ENCODE measurements around the gene SPDL1.
"Not testable (repeated sequence)": the region's sequence is repeated elsewhere in the genome, so short reads cannot be mapped to it uniquely, and the experiment has no call there.

The SPDL1 gene

DNA sequence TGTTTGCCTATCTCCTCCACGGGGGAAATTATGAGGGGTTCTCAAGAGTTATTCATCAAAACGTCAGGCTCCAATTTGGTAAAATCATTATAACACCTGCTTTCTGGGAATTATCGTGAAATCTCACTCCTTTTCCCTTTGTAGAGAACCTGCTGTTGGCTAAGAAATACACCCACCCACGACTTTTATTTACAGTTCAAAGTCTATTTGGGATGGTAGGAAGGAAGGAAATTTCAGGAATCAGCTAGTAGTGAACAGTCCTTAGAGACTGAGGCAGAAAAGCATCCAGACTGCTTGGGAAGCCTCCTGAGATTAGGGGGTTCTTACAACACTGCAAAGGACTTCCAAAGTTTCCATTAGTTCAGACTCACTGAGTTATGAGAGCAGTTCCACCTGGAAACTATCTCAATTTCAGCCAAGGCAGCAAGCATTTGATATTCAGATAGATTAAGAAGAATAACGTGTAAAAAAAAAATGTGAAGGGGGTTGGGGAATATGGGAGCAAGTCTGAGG, 9.4 kb upstream of the SPDL1 start:
- no peak for DNase-seq (ENCODE audit: low read depth in 2 of 3, low spot score in 2 of 3)

DNA sequence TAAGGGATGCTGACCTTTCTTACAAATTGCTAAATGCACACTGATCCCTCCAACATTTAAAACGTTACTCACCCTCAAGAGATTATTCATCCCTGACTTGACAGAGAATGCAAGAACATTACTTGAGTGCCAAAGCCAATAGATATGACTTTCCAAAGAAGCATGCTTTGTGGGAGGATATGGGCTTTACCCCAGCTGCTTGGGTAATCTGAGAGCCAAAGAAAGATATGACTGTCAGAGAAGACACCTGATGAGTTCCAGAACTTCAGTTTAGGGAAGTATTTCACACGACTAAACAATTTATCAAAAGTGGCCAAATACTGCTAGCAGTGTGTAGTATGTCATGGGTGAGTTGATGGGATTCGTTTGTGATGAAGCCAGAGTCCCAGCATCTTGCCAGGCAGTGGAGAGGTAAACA, 7.4 kb upstream of the SPDL1 start:
- DNase-seq (ENCODE audit: low read depth in 2 of 3, low spot score in 2 of 3): no peak

DNA sequence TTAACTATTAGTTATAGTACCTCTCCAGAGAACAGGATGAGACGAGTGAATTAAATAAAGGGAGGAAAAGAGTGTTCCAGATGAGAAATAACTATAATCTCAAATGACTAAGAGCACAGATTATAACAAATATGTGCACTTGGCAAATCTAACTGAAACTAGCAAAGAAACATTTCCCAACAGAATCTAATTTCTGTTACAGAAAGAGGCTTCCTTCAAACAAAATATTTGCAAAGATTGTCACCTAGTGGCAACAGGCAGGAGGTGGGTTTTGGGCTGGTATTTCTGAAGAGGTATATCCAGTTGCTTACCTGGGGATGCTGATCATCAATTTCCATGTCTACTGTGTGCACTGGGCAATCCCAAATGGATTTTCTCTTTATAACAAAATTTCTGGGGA, 5.6 kb upstream of the SPDL1 start:
- DNase-seq (ENCODE audit: low read depth in 2 of 3, low spot score in 2 of 3): no peak

DNA sequence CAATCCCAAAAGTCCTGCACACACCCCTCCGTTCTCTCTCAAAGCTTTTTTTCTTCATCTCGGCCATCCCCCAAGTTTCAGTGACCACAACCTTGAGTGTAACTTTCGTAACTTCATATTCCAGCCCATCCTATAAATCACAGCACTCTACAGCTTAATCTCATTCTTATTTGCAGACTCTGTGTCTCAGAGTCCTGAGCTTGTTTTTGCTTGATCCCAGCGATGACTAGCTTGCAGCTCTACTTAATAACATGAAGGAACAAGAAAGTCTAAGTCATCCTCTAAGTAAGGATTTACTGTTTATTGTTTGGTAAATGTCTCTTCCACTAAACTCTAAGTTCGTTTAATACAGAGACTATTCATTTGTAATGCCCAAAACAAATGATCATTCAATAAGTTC, 2.6 kb upstream of the SPDL1 start:
- no peak for DNase-seq (ENCODE audit: low read depth in 2 of 3, low spot score in 2 of 3)

DNA sequence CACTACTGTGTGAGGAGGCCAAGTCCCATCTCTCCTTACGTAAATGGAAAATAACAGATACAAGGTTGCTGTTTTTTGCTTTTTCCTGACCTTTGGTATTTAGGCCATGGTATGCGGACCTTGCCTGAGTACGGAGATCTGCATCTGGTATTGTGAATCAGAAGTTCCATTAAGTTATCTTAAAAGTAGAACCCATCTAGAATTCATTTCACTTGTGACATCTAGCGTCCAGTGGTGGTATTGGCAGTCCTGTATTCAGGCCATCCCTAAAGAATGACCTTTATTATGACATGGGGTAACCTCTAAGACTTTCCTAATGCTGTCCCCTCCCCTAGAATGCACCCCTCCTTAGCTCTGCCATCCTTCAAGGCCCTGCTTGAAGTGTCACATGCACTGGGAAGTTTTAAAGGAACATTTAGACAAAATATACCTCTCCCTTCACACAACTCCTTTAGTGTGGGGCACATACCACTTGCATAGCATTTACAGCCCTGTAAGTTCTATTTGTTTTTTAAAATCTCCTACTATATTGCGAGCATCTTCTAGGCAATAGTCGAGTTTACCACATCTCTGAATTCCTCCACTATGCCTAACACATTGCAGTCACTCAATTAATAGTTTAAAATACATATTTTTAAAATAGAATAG, 1.9 kb upstream of the SPDL1 start:
- DNase-seq (ENCODE audit: low read depth in 2 of 3, low spot score in 2 of 3): peak in 2 of 3 experiments; percentile 10 to 23

DNA sequence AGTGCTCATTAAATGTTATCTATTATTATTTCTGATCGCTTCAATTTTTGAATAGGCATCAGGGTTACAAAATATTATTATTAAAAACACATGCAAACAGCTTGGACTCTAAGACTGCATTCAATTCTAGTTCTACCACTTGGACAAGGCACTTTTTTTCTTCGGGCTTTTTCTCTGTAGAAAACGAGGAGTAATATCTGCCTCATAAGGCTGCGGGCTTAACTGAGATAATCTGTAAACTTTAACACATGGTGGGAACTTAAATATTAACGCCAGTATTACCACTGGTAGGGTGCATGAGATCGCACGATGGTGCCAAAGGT, 511 bp upstream of the SPDL1 start:
- no peak for DNase-seq (ENCODE audit: low read depth in 2 of 3, low spot score in 2 of 3)

DNA sequence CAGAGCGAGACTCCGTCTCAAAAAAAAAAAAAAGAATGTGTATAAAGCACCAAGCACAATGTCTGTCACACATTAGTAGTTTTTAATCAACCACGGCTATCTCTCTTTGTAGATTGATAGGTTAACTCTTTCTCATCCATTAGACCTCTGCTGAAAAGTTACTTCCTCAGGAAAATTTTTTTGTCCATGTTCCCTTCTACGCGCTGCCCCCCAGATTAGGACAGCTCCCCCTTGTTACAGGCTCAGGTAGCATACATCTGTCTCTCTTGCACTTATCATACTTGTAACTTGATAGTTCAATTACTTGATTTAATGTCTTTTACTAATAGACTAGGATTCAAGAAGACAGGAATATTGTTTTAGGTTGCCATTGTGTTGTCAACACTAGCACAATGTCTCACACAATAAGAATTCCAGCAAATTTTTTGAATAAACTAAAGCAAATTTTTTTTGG, 1.5 kb downstream of the SPDL1 start:
- DNase-seq (ENCODE audit: low read depth in 2 of 3, low spot score in 2 of 3): no peak

DNA sequence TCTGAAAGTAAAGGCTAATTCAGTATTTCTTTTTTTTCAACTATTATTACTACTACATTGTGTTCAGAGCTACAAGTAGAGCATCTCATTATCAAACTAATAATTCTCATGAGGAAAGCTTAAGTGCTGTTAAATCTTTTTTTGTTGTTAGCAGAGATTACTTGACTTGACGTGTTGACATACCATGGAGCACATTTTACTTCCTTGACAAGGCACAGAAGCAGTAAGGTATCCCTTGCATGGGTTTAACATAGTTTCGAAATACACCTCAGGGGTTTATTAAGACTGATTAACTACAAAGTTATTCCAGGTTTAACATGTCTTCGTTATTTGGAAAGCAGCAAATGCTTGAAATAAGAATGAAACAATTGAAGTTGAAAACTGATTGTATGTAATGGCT, 7.0 kb downstream of the SPDL1 start:
- DNase-seq (ENCODE audit: low read depth in 2 of 3, low spot score in 2 of 3): no peak

DNA sequence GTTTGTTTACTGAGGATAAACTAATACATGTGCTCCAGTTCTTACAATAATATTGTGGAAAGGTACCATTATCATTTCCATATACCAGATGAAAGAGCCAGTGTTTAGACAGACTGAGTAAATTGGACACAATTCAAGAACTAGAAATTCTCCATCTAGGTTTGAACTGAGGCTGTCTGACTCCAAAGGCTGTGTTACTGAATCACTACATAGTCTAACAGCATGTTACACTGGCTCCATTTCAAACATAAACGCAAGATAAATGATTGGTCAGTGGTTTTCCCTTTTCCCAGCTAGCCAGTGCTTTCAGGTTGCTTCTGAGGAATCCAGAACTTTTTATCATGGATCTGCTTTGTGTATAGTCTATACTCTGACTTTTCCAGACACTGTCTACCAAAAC, 8.1 kb downstream of the SPDL1 start:
- no peak for DNase-seq (ENCODE audit: low read depth in 2 of 3, low spot score in 2 of 3)

DNA sequence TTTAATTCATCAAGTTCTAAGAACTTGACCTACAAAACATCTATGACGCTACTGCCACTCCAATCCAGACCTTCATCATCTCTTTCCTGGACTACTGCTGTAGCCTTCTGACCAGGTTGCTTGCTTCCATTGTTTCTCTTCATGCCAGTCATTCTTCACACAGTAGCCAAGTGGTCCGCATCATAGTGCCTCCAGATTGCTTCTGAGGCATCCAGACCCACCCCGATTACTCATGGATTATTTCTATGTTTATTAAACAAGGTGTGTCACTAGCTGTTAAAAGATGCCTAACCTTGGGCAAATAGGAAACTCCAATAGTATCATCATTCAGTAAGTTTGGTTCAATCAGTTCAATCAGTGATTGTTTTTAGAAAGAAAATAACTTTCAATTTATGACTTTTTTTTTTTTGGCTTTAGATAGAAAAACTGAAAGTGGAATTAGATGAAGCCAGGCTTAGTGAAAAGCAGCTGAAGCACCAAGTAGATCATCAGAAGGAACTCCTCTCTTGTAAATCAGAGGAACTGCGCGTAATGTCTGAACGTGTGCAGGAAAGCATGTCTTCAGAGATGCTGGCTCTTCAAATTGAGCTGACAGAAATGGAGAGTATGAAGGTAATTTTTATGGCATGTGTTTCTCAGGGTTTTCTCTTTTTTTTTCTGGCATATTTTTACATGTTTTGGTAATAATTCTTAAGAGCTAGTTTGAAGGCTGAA, 9.5 kb downstream of the SPDL1 start:
- DNase-seq (ENCODE audit: low read depth in 2 of 3, low spot score in 2 of 3): no peak

DNA sequence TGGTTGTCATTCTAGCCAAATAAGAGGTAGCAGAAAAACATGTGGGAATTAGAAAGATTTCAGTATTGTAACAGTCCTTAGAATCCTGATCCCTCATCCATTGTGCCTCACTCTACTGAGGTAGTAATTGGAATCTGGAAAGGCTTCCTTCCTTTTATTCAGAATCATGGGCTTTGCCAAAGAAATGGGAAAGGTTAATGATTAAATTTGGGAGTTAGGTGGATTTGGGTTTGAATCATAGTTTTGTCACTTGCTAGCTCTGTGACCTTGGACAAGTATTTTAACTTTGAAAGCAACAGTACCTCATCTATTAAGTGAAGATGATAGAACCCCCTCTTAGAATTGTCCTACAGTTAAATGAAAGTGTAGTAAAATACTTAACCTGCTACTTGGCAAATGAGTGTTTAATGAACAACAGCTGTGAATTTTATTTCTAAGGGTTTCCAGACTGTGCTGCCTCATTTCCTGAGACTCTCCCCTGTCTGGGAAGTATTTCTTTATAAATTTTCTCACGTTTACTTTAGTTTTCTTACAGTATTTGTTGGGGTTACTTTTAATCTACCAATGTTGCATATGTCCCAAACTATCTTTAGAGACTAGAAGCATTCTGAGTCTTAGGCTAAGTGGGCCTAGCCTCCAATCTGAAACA, 11.7 kb downstream of the SPDL1 start:
- DNase-seq (ENCODE audit: low read depth in 2 of 3, low spot score in 2 of 3): no peak

DNA sequence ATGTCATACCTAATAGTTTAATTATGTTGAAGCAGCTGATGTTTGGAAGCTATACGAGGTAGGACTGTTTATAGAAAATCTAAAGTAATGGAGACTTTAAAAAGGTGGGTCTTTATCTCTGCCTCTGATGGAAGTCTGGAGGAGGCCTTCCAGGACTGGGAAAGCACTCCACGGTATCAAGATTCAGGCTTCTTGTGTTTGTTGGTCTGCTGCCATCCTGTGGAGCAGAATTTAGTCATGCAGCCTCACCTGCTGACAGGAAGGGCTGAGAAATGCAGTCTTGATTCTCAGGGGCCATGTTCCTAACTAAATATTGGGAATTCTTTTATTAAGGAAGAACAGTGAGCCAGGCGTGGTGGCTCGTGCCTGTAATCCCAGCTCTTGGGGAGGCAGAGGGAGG, 15.9 kb downstream of the SPDL1 start:
- no peak for DNase-seq (ENCODE audit: low read depth in 2 of 3, low spot score in 2 of 3)

DNA sequence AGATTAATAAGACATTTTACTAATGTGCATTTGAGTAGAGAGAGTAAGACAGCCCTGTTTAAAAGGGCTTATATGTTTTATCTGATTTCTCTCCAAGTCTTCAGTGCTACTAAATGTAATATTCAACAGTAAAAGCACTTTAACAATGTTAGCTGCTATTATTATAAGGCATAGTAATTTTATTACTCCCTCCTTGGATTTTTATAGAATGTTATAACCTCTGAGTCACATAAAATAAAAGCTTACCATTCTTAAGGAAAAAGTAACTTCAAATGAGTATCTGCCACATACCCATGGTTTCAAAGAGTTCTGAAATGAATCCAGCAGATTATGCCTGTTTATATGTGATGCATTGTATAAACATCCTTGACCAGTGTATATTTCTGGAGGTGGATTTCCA, 19.0 kb downstream of the SPDL1 start:
- no peak for DNase-seq (ENCODE audit: low read depth in 2 of 3, low spot score in 2 of 3)

DNA sequence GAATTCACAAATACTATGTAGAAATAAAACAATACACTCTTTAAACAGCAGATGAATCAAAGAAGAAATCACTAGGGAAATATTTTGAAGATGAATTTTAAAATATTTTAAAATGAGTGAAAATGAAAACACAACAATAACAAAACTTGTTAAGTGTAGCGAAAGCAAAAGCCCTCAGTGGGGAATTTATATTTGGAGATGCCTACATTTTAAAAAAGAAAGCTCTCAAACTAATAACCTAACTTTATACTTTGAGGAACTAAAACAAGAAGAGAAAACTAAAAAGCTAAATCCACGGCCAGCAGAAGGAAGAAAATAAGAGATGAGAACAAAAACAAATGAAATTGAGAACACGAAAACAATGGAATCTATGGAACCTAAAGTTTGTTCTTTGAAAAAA, 22.7 kb downstream of the SPDL1 start:
- no peak for DNase-seq (ENCODE audit: low read depth in 2 of 3, low spot score in 2 of 3)

DNA sequence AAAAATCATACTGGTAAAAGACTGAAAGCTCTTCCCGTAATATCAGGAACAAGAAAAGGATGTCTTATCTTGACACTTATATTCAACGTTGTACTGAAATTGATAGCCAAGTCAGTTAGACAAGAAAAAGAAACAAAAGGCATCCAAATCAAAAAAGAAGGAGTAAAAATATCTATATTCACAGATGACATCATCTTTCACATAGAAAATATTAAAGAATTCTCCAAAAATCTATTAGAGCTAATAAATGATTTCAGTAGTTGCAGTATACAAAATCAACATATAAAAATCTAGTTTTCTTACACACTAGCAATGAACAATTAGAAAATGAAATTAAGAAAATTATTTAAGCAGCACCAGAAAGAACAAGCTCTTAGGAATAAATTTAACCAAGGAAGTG, 24.3 kb downstream of the SPDL1 start:
- DNase-seq (ENCODE audit: low read depth in 2 of 3, low spot score in 2 of 3): no peak

DNA sequence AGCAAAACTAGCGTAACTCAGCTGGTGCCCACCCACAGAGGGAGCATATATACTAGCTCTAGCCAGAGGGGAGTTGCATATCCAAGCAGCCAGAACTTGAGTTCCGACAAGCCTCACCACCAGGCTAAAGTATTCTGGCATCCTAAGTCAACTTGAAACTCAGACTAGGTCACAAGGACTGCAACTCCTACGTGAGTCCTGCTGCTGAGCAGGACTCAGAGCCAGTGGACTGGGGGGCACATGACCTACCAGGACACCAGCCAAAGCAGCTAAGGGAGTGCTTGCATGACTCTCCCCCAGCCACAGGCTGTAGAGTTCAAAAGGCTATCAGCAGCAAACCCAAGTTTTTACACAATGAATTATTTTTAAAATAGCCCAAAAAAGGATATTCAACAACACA, 26.1 kb downstream of the SPDL1 start:
- no peak for DNase-seq (ENCODE audit: low read depth in 2 of 3, low spot score in 2 of 3)

DNA sequence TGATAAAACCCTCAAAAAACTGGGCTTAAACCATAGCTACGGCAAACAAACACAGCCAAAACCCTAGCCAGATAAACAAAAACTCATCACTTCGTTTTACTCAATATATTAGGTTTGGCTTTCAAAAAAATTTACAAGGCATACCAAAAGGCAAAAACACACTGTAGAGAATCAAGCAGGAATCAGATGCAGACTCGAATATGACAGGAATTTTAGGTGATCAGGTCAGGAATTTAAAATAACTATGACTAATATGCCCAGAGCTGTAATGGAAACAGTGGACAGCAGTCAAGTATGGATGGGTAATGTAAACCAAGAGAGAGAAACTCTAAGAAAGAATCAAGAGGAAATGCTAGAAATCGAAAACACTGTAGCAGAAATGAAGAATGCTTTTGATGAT, 27.0 kb downstream of the SPDL1 start:
- no peak for DNase-seq (ENCODE audit: low read depth in 2 of 3, low spot score in 2 of 3)

DNA sequence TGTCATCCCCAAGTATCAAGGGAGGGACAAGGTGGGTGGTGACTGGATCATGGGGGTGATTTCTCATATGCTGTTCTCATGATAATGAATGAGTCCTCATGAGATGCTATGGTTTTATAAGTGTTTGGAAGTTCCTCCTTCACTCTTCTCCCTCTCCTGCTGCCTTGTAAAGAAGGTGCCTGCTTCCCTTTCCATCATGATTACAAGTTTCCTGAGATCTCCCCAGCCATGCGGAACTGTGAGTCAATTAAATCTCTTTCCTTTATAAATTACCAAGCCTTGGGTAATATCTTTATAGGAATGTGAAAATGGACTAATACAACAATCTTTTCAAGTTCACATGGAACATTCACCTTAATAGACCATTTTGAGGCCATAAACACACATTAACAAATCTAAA, 32.0 kb downstream of the SPDL1 start:
- no peak for DNase-seq (ENCODE audit: low read depth in 2 of 3, low spot score in 2 of 3)

DNA sequence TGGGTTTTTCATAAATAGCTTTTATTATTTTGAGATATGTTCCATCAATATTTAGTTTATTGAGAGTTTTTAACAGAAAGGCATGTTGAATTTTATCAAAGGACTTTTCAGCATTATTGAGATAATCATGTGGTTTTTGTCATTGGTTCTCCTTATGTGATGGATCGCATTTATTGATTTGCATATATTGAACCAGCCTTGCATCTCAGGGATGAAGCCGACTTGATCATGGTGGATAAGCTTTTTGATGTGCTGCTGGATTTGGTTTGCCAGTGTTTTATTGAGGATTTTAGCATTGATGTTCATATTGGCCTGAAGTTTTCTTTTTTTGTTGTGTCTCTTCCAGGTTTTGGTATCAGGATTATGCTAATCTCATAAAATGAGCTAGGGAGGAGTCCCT, 40.7 kb downstream of the SPDL1 start:
- DNase-seq (ENCODE audit: low read depth in 2 of 3, low spot score in 2 of 3): not testable (repeated sequence)

DNA sequence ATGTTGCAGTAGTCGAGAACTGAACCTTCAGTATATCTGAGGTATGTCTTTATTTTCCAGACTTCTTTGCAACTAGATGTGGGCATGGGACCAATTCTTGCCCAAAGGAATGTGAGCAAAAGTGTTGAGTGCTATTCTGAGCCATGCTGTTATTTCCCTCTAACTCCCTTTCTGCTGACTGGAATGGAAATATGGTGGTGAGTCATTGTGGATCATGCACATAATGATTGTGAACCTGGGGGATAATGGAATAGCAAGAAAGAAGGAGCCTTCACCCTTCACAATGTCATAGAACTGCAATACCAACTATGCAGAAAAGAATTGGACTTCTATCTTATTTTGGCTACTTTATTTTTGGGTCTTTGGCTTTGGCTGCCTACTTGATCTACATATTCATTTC, 43.2 kb downstream of the SPDL1 start:
- DNase-seq (ENCODE audit: low read depth in 2 of 3, low spot score in 2 of 3): no peak

DNA sequence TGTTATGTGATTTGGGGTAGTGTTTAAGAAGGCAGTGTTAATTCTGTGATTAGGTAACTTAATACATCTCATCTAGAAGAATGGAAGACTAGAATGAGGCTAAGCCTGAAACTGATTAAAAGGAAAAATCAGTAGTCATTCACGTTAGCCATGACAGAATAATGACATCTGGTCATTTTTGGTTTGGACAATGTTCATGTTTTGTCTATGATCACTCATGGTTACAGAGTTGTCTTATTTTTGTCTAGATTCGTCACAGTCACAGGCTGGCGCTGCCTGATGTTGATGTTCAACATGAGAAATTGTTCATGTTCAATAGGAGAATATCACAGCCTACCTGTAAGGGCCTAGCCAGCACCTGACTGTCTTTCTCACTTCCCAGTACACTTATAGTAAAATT, 44.0 kb downstream of the SPDL1 start:
- no peak for DNase-seq (ENCODE audit: low read depth in 2 of 3, low spot score in 2 of 3)

DNA sequence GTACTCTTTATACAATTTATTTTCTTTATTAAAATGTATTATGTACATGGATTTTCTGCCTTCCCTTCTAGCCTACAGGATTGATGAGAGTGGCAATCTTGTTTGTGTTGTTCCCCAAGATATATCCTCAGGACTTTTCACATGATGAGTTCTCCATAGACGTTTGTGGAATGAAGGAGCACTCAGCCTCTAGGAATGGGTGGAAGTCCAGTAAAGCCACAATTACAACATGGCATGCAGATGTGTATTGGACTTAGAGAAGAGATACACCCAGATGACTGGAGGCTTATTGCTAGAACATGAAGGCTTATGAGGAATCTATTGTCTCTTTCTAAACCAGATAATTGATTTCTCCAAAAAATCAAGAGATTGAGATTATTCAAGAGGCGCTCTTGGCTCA, 45.3 kb downstream of the SPDL1 start:
- DNase-seq (ENCODE audit: low read depth in 2 of 3, low spot score in 2 of 3): no peak
